Measurements from ENCODE around the gene DOCK4. TPM values are rescaled to one million over a fixed set of nuclear protein-coding genes. Genes with fewer than 3 reads are reported as not detected.
A peak's percentile ranks its signal among the peaks of the same experiment; 100 is the strongest.

The DOCK4 gene
- polyA plus RNA-seq, 1 donor (not counting 4 experiments of a cell fraction or from before 2014, with no cell fraction given), result 13.9 TPM

GRCh38 chr7:111869280-111869679 is 336.9 kb downstream of the DOCK4 start:
- H3K4me3 ChIP-seq (ENCODE audit: control insufficient read depth in 2 of 3, extremely low read depth in 1 of 3, insufficient read depth in 2 of 3, low read depth in 1 of 3, low read length in 3 of 3), result no peak overlapping the region
- no peaks in the 10 kb centered on the region for H3K79me2 ChIP-seq (ENCODE audit: control insufficient read depth, insufficient read depth, low read length)
- H3K9me3 ChIP-seq (ENCODE audit: control insufficient read depth, low read depth, low read length), result no peaks in the 10 kb centered on the region
- TF ChIP-seq CTCF (optimal IDR thresholded peaks at IDR 0.05 in 1 of 3, IDR thresholded peaks at IDR 0.05 in 1 of 3, conservative IDR thresholded peaks at IDR 0.05 in 1 of 3; ENCODE audit: extremely low read depth in 1 of 3, insufficient read depth in 2 of 3, low read length in 3 of 3) (no peak), EZH2 (IDR thresholded peaks at IDR 0.05; ENCODE audit: low read length) (no peak)
- FAIRE-seq, result peak; percentile 17
- H3K4me1 ChIP-seq (ENCODE audit: control insufficient read depth, extremely low read depth, insufficient read depth, low read length), result no peaks in the 10 kb centered on the region
- peaks cover 2 to 5% of the 10 kb centered on the region in 2 experiments for H3K36me3 ChIP-seq (ENCODE audit: control insufficient read depth in 2 of 2, extremely low read depth in 1 of 2, insufficient read depth in 2 of 2, low read length in 2 of 2)
- no peak for DNase-seq (ENCODE audit: low read depth, low spot score)
- no peak overlapping the region for H3K4me2 ChIP-seq (ENCODE audit: control insufficient read depth, extremely low read depth, insufficient read depth, low read depth, low read length)
- no peaks in the 10 kb centered on the region for H3K27me3 ChIP-seq (ENCODE audit: control insufficient read depth, extremely low read depth, insufficient read depth, low read length)
- H3K9me1 ChIP-seq (ENCODE audit: control insufficient read depth, extremely low read depth, insufficient read depth, low read length), result no peaks in the 10 kb centered on the region
- no peak overlapping the region for H2AFZ ChIP-seq (ENCODE audit: control insufficient read depth, low read length)
- no peaks in the 10 kb centered on the region for H4K20me1 ChIP-seq (ENCODE audit: control insufficient read depth, extremely low read depth, insufficient read depth, low read length)
- no peak overlapping the region for H3K9ac ChIP-seq (ENCODE audit: control insufficient read depth, extremely low read depth, insufficient read depth, low read length)
- dilution Hi-C loops (cut with MboI; ENCODE audit: extremely low pct_ligation_motif_present, low sequenced_read_pairs), result loop anchor here (25.0 kb wide), 1 partner anchor 107 kb away; no protein-coding TSS in a partner anchor
- no peak overlapping the region for H3K27ac ChIP-seq (ENCODE audit: control insufficient read depth, insufficient read depth, low read length)

- FAIRE-seq, result no peak
- no peaks in the 10 kb centered on the region for H3K4me1 ChIP-seq (ENCODE audit: control insufficient read depth, extremely low read depth, insufficient read depth, low read length)
Observed at GRCh38 chr7:111867348-111867931, 338.8 kb downstream of the DOCK4 start.

More at GRCh38 chr7:111867348-111867931, 338.8 kb downstream of the DOCK4 start:
- Histone ChIP-seq H2AFZ (ENCODE audit: control insufficient read depth, low read length) (no peak overlapping the region), H3K36me3 (ENCODE audit: control insufficient read depth in 2 of 2, extremely low read depth in 1 of 2, insufficient read depth in 2 of 2, low read length in 2 of 2) (peaks cover 2 to 5% of the 10 kb centered on the region in 2 experiments), H3K4me2 (ENCODE audit: control insufficient read depth, extremely low read depth, insufficient read depth, low read depth, low read length) (no peak overlapping the region), H4K20me1 (ENCODE audit: control insufficient read depth, extremely low read depth, insufficient read depth, low read length) (no peaks in the 10 kb centered on the region), H3K4me3 (ENCODE audit: control insufficient read depth in 2 of 3, extremely low read depth in 1 of 3, insufficient read depth in 2 of 3, low read depth in 1 of 3, low read length in 3 of 3) (no peak overlapping the region), H3K9me1 (ENCODE audit: control insufficient read depth, extremely low read depth, insufficient read depth, low read length) (no peaks in the 10 kb centered on the region), H3K79me2 (ENCODE audit: control insufficient read depth, insufficient read depth, low read length) (no peaks in the 10 kb centered on the region), H3K27ac (ENCODE audit: control insufficient read depth, insufficient read depth, low read length) (no peak overlapping the region), H3K9ac (ENCODE audit: control insufficient read depth, extremely low read depth, insufficient read depth, low read length) (no peak overlapping the region), H3K27me3 (ENCODE audit: control insufficient read depth, extremely low read depth, insufficient read depth, low read length) (no peaks in the 10 kb centered on the region), H3K9me3 (ENCODE audit: control insufficient read depth, low read depth, low read length) (no peaks in the 10 kb centered on the region)
- no peak for TF ChIP-seq EZH2 (IDR thresholded peaks at IDR 0.05; ENCODE audit: low read length)
- no peak for TF ChIP-seq CTCF (optimal IDR thresholded peaks at IDR 0.05 in 1 of 3, IDR thresholded peaks at IDR 0.05 in 1 of 3, conservative IDR thresholded peaks at IDR 0.05 in 1 of 3; ENCODE audit: extremely low read depth in 1 of 3, insufficient read depth in 2 of 3, low read length in 3 of 3)
- dilution Hi-C loops (cut with MboI; ENCODE audit: extremely low pct_ligation_motif_present, low sequenced_read_pairs), result loop anchor here (25.0 kb wide), 1 partner anchor 105 kb away; no protein-coding TSS in a partner anchor
- no peak for DNase-seq (ENCODE audit: low read depth, low spot score)
